ENCODE results near the gene PSD2.

- TF ChIP-seq CTCF (IDR thresholded peaks at IDR 0.05; ENCODE audit: low read depth, low read length): no peak
- TF ChIP-seq EZH2phosphoT487 (IDR thresholded peaks at IDR 0.05; ENCODE audit: low read depth): no peak
Measured at GRCh38 chr5:139759219-139759721, 36.3 kb upstream of the PSD2 start.

Data from OCI-LY3 (cell line).